Measurements from ENCODE around the gene NTF3.

NTF3 gene

GRCh38 chr12:5466521-5466960, 34.6 kb downstream of the NTF3 start:
- ATAC-seq (ENCODE audit: low read depth) (no peak), DNase-seq (ENCODE audit: low spot score) (no peak)
- no peaks in the 10 kb centered on the region for H3K27me3 ChIP-seq (ENCODE audit: insufficient read depth, poor library complexity, severe bottlenecking)
- no peak overlapping the region for H3K4me3 ChIP-seq (ENCODE audit: severe bottlenecking)
- H3K36me3 ChIP-seq (ENCODE audit: low read depth), result no peaks in the 10 kb centered on the region
- no peak overlapping the region for H3K27ac ChIP-seq (ENCODE audit: poor library complexity, severe bottlenecking)
- TF ChIP-seq CTCF (IDR thresholded peaks at IDR 0.05; ENCODE audit: poor library complexity, severe bottlenecking), result no peak
- H3K9me3 ChIP-seq (ENCODE audit: severe bottlenecking), result no peaks in the 10 kb centered on the region
- no peaks in the 10 kb centered on the region for H3K4me1 ChIP-seq (ENCODE audit: insufficient read depth, poor library complexity, severe bottlenecking)

- no peaks in the 10 kb centered on the region for H3K27me3 ChIP-seq (ENCODE audit: insufficient read depth, poor library complexity, severe bottlenecking)
- H3K4me3 ChIP-seq (ENCODE audit: severe bottlenecking), result no peak overlapping the region
- DNase-seq (ENCODE audit: low spot score) (no peak), ATAC-seq (ENCODE audit: low read depth) (no peak)
- no peak for TF ChIP-seq CTCF (IDR thresholded peaks at IDR 0.05; ENCODE audit: poor library complexity, severe bottlenecking)
- H3K27ac ChIP-seq (ENCODE audit: poor library complexity, severe bottlenecking), result no peak overlapping the region
- no peaks in the 10 kb centered on the region for H3K4me1 ChIP-seq (ENCODE audit: insufficient read depth, poor library complexity, severe bottlenecking)
- H3K36me3 ChIP-seq (ENCODE audit: low read depth), result no peaks in the 10 kb centered on the region
- no peaks in the 10 kb centered on the region for H3K9me3 ChIP-seq (ENCODE audit: severe bottlenecking)
Measured at GRCh38 chr12:5467931-5468330, 36.0 kb downstream of the NTF3 start.

GRCh38 chr12:5470221-5470620, 38.3 kb downstream of the NTF3 start:
- Histone ChIP-seq H3K4me3 (ENCODE audit: severe bottlenecking) (no peak overlapping the region), H3K27me3 (ENCODE audit: insufficient read depth, poor library complexity, severe bottlenecking) (no peaks in the 10 kb centered on the region), H3K4me1 (ENCODE audit: insufficient read depth, poor library complexity, severe bottlenecking) (no peaks in the 10 kb centered on the region), H3K36me3 (ENCODE audit: low read depth) (no peaks in the 10 kb centered on the region), H3K27ac (ENCODE audit: poor library complexity, severe bottlenecking) (no peak overlapping the region), H3K9me3 (ENCODE audit: severe bottlenecking) (no peaks in the 10 kb centered on the region)
- ATAC-seq (ENCODE audit: low read depth) (no peak), DNase-seq (ENCODE audit: low spot score) (no peak)
- TF ChIP-seq CTCF (IDR thresholded peaks at IDR 0.05; ENCODE audit: poor library complexity, severe bottlenecking), result no peak

- Histone ChIP-seq H3K36me3 (ENCODE audit: low read depth) (no peaks in the 10 kb centered on the region), H3K9me3 (ENCODE audit: severe bottlenecking) (no peaks in the 10 kb centered on the region), H3K27ac (ENCODE audit: poor library complexity, severe bottlenecking) (no peak overlapping the region), H3K4me1 (ENCODE audit: insufficient read depth, poor library complexity, severe bottlenecking) (no peaks in the 10 kb centered on the region), H3K4me3 (ENCODE audit: severe bottlenecking) (no peak overlapping the region), H3K27me3 (ENCODE audit: insufficient read depth, poor library complexity, severe bottlenecking) (no peaks in the 10 kb centered on the region)
- DNase-seq (ENCODE audit: low spot score), result no peak
- no peak for ATAC-seq (ENCODE audit: low read depth)
- no peak for TF ChIP-seq CTCF (IDR thresholded peaks at IDR 0.05; ENCODE audit: poor library complexity, severe bottlenecking)
Measured at GRCh38 chr12:5470703-5471102, 38.8 kb downstream of the NTF3 start.

- Histone ChIP-seq H3K27me3 (ENCODE audit: insufficient read depth, poor library complexity, severe bottlenecking) (no peaks in the 10 kb centered on the region), H3K36me3 (ENCODE audit: low read depth) (no peaks in the 10 kb centered on the region), H3K4me3 (ENCODE audit: severe bottlenecking) (no peak overlapping the region), H3K27ac (ENCODE audit: poor library complexity, severe bottlenecking) (no peak overlapping the region), H3K4me1 (ENCODE audit: insufficient read depth, poor library complexity, severe bottlenecking) (no peaks in the 10 kb centered on the region), H3K9me3 (ENCODE audit: severe bottlenecking) (no peaks in the 10 kb centered on the region)
- no peak for DNase-seq (ENCODE audit: low spot score)
- TF ChIP-seq CTCF (IDR thresholded peaks at IDR 0.05; ENCODE audit: poor library complexity, severe bottlenecking), result no peak
- no peak for ATAC-seq (ENCODE audit: low read depth)
Measured at GRCh38 chr12:5473076-5473782, 41.3 kb downstream of the NTF3 start.

Measured in RWPE2 (cell line).